ENCODE measurements around the gene ZNF827. TPM values are rescaled to one million over a fixed set of nuclear protein-coding genes. Genes with fewer than 3 reads are reported as not detected.
A peak's percentile ranks its signal among the peaks of the same experiment; 100 is the strongest.

ZNF827 gene
- total RNA-seq, 1 donor from 2014 or later, result 11.2 TPM

- no peak overlapping the region for H3K4me3 ChIP-seq
- H3K27me3 ChIP-seq, result no peaks in the 10 kb centered on the region
- DNase-seq, result no peak
- no peaks in the 10 kb centered on the region for H3K36me3 ChIP-seq
- H3K27ac ChIP-seq, result no peak overlapping the region
- H3K4me1 ChIP-seq, result no peaks in the 10 kb centered on the region
- TF ChIP-seq, protein P1, sequence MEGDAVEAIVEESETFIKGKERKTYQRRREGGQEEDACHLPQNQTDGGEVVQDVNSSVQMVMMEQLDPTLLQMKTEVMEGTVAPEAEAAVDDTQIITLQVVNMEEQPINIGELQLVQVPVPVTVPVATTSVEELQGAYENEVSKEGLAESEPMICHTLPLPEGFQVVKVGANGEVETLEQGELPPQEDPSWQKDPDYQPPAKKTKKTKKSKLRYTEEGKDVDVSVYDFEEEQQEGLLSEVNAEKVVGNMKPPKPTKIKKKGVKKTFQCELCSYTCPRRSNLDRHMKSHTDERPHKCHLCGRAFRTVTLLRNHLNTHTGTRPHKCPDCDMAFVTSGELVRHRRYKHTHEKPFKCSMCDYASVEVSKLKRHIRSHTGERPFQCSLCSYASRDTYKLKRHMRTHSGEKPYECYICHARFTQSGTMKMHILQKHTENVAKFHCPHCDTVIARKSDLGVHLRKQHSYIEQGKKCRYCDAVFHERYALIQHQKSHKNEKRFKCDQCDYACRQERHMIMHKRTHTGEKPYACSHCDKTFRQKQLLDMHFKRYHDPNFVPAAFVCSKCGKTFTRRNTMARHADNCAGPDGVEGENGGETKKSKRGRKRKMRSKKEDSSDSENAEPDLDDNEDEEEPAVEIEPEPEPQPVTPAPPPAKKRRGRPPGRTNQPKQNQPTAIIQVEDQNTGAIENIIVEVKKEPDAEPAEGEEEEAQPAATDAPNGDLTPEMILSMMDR (IDR thresholded peaks at IDR 0.05), result no peak
- no peak for ATAC-seq
- H3K9me3 ChIP-seq, result no peaks in the 10 kb centered on the region
- intact Hi-C loops (cut with DNase I), result no loop called here
Measured at GRCh38 chr4:145921231-145921630, 17.4 kb downstream of the ZNF827 start.

DNA sequence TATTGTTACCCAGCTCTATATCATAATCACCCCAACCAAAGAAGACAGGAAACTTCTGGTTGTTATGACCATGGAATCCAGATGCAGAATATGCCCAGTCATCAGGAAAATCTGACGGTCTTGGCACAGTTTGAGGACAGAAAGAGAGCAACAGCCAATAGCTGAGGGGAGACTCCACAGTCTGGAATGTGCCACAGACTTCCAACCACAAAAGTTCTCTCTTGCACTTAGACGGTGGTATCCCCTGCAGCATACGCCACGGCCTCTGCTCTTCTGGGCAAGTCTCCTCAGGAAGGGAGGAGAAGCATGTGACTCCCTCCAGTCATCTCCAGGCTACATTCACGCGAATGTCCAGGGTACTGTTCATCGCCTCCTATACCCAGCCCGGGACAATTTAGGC is 18.4 kb downstream of the ZNF827 start:
- Histone ChIP-seq H3K4me3 (no peak overlapping the region), H3K9me3 (no peaks in the 10 kb centered on the region), H3K36me3 (no peaks in the 10 kb centered on the region), H3K4me1 (no peaks in the 10 kb centered on the region), H3K27ac (no peak overlapping the region), H3K27me3 (no peaks in the 10 kb centered on the region)
- TF ChIP-seq, protein P1 (IDR thresholded peaks at IDR 0.05), result no peak
- intact Hi-C loops (cut with DNase I), result no loop called here
- DNase-seq, result no peak
- ATAC-seq, result peak; percentile 49

- Histone ChIP-seq H3K9me3 (no peaks in the 10 kb centered on the region), H3K27ac (no peak overlapping the region), H3K4me1 (peaks cover 8% of the 10 kb centered on the region), H3K27me3 (no peaks in the 10 kb centered on the region), H3K36me3 (no peaks in the 10 kb centered on the region), H3K4me3 (no peak overlapping the region)
- intact Hi-C loops (cut with DNase I), result no loop called here
- TF ChIP-seq, protein P1 (IDR thresholded peaks at IDR 0.05), result no peak
- ATAC-seq, result no peak
- no peak for DNase-seq
Measured at GRCh38 chr4:145912376-145912775, 26.2 kb downstream of the ZNF827 start.

GRCh38 chr4:145909773-145910172 is 28.9 kb downstream of the ZNF827 start:
- H3K4me3 ChIP-seq, result peak overlapping the region; percentile 39
- no peaks in the 10 kb centered on the region for H3K9me3 ChIP-seq
- TF ChIP-seq, protein P1 (IDR thresholded peaks at IDR 0.05), result no peak
- no peak for DNase-seq
- peak overlapping the region; percentile 52 for H3K27ac ChIP-seq
- no peaks in the 10 kb centered on the region for H3K27me3 ChIP-seq
- no peaks in the 10 kb centered on the region for H3K36me3 ChIP-seq
- ATAC-seq, result peak; percentile 76
- intact Hi-C loops (cut with DNase I), result no loop called here
- H3K4me1 ChIP-seq, result peaks cover 16% of the 10 kb centered on the region

GRCh38 chr4:145909281-145909715 is 29.3 kb downstream of the ZNF827 start:
- Histone ChIP-seq H3K27me3 (no peaks in the 10 kb centered on the region), H3K4me3 (peak overlapping the region; percentile 39), H3K9me3 (no peaks in the 10 kb centered on the region), H3K4me1 (peaks cover 16% of the 10 kb centered on the region), H3K36me3 (no peaks in the 10 kb centered on the region), H3K27ac (peak overlapping the region; percentile 52)
- intact Hi-C loops (cut with DNase I), result no loop called here
- ATAC-seq (peak; percentile 98), DNase-seq (peak; percentile 85)
- TF ChIP-seq, protein P1 (IDR thresholded peaks at IDR 0.05), result no peak

- intact Hi-C loops (cut with DNase I), result no loop called here
- H3K36me3 ChIP-seq, result no peaks in the 10 kb centered on the region
- peaks cover 16% of the 10 kb centered on the region for H3K4me1 ChIP-seq
- TF ChIP-seq, protein P1 (IDR thresholded peaks at IDR 0.05), result no peak
- no peaks in the 10 kb centered on the region for H3K27me3 ChIP-seq
- ATAC-seq, result no peak
- no peaks in the 10 kb centered on the region for H3K9me3 ChIP-seq
- DNase-seq, result no peak
- no peak overlapping the region for H3K27ac ChIP-seq
- no peak overlapping the region for H3K4me3 ChIP-seq
Measured at GRCh38 chr4:145907812-145908211, 30.8 kb downstream of the ZNF827 start.
